Activated naive CD4-positive, alpha-beta T cell treated with anti-CD3 and anti-CD28 coated beads, Interleukin-2, amount 50 U/mL, for 24 hours (primary cell): ENCODE data around the gene SPATA31A7.
"Not testable (repeated sequence)": the region's sequence is repeated elsewhere in the genome, so short reads cannot be mapped to it uniquely, and the experiment has no call there.

ENCODE experiments used
- H3K27ac Mint-ChIP-seq: one replicate; pipeline ENCODE4 v1.8.0; 2021; ENCODE audit warnings: mild to moderate bottlenecking, mixed read lengths
- H3K27me3 Mint-ChIP-seq: one replicate; pipeline ENCODE4 v1.8.0; 2021; ENCODE audit warnings: mixed read lengths
- H3K36me3 Mint-ChIP-seq: one replicate; pipeline ENCODE4 v1.8.0; 2021; ENCODE audit warnings: mixed read lengths
- H3K4me1 Mint-ChIP-seq: one replicate; pipeline ENCODE4 v1.8.0; 2021; ENCODE audit warnings: mixed read lengths
- H3K4me3 Mint-ChIP-seq: one replicate; pipeline ENCODE4 v1.8.0; 2021; ENCODE audit warnings: mild to moderate bottlenecking, mixed read lengths
- H3K9me3 Mint-ChIP-seq: one replicate; pipeline ENCODE4 v1.8.0; 2021; ENCODE audit warnings: mixed read lengths

Gene SPATA31A7

GRCh38 chr9:61189736-61190135, at the start of gene SPATA31A7:
SPATA31A7 (plus strand) TSS chr9:61190036; CDS start chr9:61190065, 29 bp downstream.
- not testable (repeated sequence) for H3K36me3 Mint-ChIP-seq, H3K9me3 Mint-ChIP-seq, H3K4me3 Mint-ChIP-seq, H3K27ac Mint-ChIP-seq, H3K27me3 Mint-ChIP-seq, H3K4me1 Mint-ChIP-seq

DNA sequence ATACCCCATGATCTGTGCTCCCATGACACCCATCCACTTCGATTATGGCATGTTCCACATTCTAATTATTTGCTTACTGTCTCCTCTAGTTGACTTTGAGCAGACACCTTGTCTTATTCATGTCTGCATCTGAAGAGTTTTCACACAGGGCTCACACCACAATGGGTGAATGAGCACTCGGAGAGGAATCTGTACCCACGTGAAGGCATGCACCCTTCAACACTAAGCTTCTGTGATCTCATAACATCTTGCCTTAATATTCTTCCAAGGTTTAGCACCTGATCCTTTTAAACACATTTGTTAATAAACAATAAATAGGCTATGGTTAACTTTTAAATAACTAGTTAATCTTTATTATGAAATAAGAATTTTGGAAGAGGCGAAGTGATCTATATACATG, 36.6 kb downstream of the SPATA31A7 start:
- H3K4me1 Mint-ChIP-seq, H3K36me3 Mint-ChIP-seq, H3K27me3 Mint-ChIP-seq, H3K4me3 Mint-ChIP-seq, H3K27ac Mint-ChIP-seq, H3K9me3 Mint-ChIP-seq: not testable (repeated sequence)
